ENCODE measurements around the gene OSBPL9. TPM values are rescaled to one million over a fixed set of nuclear protein-coding genes. Genes with fewer than 3 reads are reported as not detected.

OSBPL9 gene
- total RNA-seq, 2 donors from 2014 or later, result 94.1 to 114 TPM

DNA sequence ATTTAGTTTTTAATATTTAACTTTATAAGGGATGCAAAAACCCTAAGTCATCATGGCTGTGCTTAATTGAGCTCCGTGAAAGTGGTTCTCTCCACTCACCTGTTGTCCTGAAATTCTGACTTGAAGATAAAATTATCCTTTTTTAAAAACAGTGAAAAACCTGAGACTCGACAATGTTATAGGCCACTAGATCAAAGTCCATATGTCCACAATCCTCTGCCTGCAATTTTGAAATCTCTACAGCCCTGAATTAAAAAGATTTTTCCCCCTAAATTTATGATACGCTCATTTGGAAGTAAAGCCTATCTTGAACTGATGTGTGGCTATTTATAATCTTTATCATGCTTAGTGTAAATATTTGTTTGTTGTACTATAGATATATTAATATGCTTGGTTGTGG lies 18.7 kb downstream of the OSBPL9 start:
- Histone ChIP-seq H3K36me3 (no peaks in the 10 kb centered on the region), H3K27me3 (replicated peaks; ENCODE audit: insufficient read depth) (no peaks in the 10 kb centered on the region), H3K4me3 (no peak overlapping the region), H3K27ac (peak overlapping the region; percentile 11 to 50), H3K4me1 (ENCODE audit: control insufficient read depth in 1 of 2, low read depth in 2 of 2) (peaks cover 30 to 58% of the 10 kb centered on the region in 2 donors), H3K9me3 (no peaks in the 10 kb centered on the region)
- ATAC-seq (ENCODE audit: insufficient number of reproducible peaks, low FRiP score, low read depth) (no peak), DNase-seq (ENCODE audit: low spot score) (no peak)
- TF ChIP-seq, protein P1, sequence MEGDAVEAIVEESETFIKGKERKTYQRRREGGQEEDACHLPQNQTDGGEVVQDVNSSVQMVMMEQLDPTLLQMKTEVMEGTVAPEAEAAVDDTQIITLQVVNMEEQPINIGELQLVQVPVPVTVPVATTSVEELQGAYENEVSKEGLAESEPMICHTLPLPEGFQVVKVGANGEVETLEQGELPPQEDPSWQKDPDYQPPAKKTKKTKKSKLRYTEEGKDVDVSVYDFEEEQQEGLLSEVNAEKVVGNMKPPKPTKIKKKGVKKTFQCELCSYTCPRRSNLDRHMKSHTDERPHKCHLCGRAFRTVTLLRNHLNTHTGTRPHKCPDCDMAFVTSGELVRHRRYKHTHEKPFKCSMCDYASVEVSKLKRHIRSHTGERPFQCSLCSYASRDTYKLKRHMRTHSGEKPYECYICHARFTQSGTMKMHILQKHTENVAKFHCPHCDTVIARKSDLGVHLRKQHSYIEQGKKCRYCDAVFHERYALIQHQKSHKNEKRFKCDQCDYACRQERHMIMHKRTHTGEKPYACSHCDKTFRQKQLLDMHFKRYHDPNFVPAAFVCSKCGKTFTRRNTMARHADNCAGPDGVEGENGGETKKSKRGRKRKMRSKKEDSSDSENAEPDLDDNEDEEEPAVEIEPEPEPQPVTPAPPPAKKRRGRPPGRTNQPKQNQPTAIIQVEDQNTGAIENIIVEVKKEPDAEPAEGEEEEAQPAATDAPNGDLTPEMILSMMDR (IDR thresholded peaks at IDR 0.05), result no peak

DNA sequence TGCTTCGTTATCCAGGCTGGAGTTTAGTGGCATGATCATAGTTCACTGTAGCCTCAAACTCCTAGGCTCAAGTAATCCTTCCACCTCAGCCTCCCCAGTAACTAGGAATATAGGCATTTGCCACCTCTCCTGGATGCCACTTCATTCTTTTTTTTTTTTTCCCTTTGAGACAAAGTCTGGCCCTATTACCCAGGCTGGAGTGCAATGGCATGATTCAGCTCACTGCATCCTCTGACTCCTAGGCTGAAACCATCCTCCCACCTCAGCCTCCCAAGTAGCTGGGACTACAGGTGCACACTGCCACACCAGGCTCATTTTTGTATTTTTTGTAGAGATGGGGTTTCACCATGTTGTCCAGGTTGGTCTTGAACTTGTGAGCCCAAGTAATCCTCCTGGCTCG lies 19.3 kb downstream of the OSBPL9 start:
- no peaks in the 10 kb centered on the region for H3K9me3 ChIP-seq
- H3K36me3 ChIP-seq, result no peaks in the 10 kb centered on the region
- H3K27me3 ChIP-seq (replicated peaks; ENCODE audit: insufficient read depth), result no peaks in the 10 kb centered on the region
- H3K4me1 ChIP-seq (ENCODE audit: control insufficient read depth in 1 of 2, low read depth in 2 of 2), result peaks cover 36 to 63% of the 10 kb centered on the region in 2 donors
- ATAC-seq (ENCODE audit: insufficient number of reproducible peaks, low FRiP score, low read depth) (no peak), DNase-seq (ENCODE audit: low spot score) (no peak)
- TF ChIP-seq, protein P1 (IDR thresholded peaks at IDR 0.05), result no peak
- H3K4me3 ChIP-seq, result no peak overlapping the region
- H3K27ac ChIP-seq, result peak overlapping the region; percentile 72 to 87

DNA sequence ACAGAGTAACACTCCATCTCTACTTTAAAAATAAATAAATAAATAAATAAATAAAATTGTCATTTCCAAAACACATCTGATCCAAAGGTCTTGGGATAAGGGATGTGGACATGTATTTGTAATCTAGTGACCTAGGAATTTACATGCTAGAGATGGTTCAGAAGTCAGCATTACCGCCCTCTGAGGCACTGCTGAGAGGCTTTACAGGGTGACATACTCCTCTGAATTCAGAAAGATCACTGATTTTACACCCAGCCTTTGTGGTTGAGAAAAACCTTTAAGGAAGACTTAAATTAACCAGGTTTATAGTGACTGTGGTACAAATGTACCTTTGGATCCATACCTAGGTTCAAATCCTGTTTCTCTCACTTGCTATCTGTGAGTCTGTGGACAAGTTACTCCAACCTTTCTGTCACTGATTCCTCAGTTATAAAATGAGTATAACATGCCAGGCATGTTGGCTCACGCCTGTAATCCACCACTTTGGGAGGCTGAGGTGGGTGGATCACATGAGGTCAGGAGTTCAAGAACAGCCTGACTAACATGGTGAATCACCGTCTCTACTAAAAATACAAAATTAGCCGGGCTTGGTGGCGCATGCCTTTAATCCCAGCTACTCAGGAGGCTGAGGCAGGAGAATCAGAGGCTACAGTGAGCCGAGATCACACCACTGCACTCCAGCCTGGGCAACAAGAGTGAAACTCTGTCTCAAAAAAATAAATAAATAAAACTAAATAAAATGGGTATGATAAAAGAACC lies 20.1 kb downstream of the OSBPL9 start:
- no peaks in the 10 kb centered on the region for H3K27me3 ChIP-seq (replicated peaks; ENCODE audit: insufficient read depth)
- peak; percentile 37 for DNase-seq (ENCODE audit: low spot score)
- H3K4me1 ChIP-seq (ENCODE audit: control insufficient read depth in 1 of 2, low read depth in 2 of 2), result peaks cover 33 to 66% of the 10 kb centered on the region in 2 donors
- no peak overlapping the region for H3K4me3 ChIP-seq
- peak overlapping the region; percentile 72 to 87 for H3K27ac ChIP-seq
- no peaks in the 10 kb centered on the region for H3K9me3 ChIP-seq
- TF ChIP-seq, protein P1 (IDR thresholded peaks at IDR 0.05), result no peak
- ATAC-seq (ENCODE audit: insufficient number of reproducible peaks, low FRiP score, low read depth), result peak; percentile 57
- no peaks in the 10 kb centered on the region for H3K36me3 ChIP-seq

DNA sequence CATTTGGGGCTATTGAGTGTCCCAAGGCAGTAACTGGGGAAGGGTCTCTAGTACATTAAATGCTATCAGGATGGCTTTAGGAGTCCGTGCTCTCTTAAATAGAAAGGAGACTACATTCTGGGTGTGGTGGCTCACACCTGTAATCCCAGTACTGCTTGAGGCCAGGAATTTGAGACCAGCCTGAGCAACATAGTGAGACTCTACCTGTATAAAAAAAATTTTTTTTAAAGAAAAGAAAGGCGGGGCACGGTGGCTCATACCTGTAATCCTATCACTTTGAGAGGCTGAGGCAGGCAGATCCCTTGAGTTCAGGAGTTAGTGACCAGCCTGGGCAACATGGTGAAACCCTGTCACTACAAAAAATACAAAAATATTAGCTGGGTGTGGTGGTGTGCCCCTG lies 21.5 kb downstream of the OSBPL9 start:
- DNase-seq (ENCODE audit: low spot score) (no peak), ATAC-seq (ENCODE audit: insufficient number of reproducible peaks, low FRiP score, low read depth) (no peak)
- Histone ChIP-seq H3K4me1 (ENCODE audit: control insufficient read depth in 1 of 2, low read depth in 2 of 2) (peaks cover 43 to 80% of the 10 kb centered on the region in 2 donors), H3K27ac (peak overlapping the region; percentile 72 to 87), H3K27me3 (replicated peaks; ENCODE audit: insufficient read depth) (no peaks in the 10 kb centered on the region), H3K9me3 (no peaks in the 10 kb centered on the region), H3K4me3 (no peak overlapping the region), H3K36me3 (no peaks in the 10 kb centered on the region)
- TF ChIP-seq, protein P1 (IDR thresholded peaks at IDR 0.05), result no peak

DNA sequence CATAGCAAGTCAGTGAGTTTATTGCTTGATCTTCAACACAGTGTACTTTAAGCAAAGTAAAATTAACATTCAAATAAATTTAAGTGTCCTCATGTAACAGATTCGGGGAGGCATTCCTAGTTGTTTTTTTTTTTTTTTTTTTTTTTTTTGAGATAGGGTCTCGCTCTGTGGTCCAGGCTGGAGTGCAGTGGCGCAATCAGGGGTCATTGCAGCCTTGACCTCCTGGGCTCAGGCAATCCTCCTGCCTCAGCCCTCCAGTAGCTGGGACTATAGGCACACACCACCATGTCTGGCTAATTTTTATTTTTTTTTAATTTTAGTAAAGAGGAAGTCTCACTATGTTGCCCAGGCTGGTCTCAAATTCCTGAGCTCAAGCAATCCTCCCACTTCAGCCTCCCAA lies 22.8 kb downstream of the OSBPL9 start:
- ATAC-seq (ENCODE audit: insufficient number of reproducible peaks, low FRiP score, low read depth) (no peak), DNase-seq (ENCODE audit: low spot score) (no peak)
- Histone ChIP-seq H3K27ac (no peak overlapping the region), H3K9me3 (no peaks in the 10 kb centered on the region), H3K4me3 (no peak overlapping the region), H3K4me1 (ENCODE audit: control insufficient read depth in 1 of 2, low read depth in 2 of 2) (peaks cover 48 to 81% of the 10 kb centered on the region in 2 donors), H3K36me3 (no peaks in the 10 kb centered on the region), H3K27me3 (replicated peaks; ENCODE audit: insufficient read depth) (no peaks in the 10 kb centered on the region)
- TF ChIP-seq, protein P1 (IDR thresholded peaks at IDR 0.05), result no peak
